Mucosa of rectum (tissue), 2 donors: Measurements from ENCODE around the gene NKD2.

Experiments
- H3K27ac ChIP-seq, 2 donors: one replicate each; pipeline ENCODE4 v1.7.0; 2013; ENCODE audit warnings: inconsistent platforms in 2 of 2, low read depth in 2 of 2, low read length in 2 of 2
- H3K27me3 ChIP-seq, 2 donors: one replicate each; pipeline ENCODE4 v1.7.0; 2013; ENCODE audit warnings: low read length in 2 of 2; ENCODE audit not compliant: control insufficient read depth in 2 of 2, insufficient read depth in 2 of 2
- H3K36me3 ChIP-seq, 2 donors: one replicate each; pipeline ENCODE4 v1.7.0; 2013; ENCODE audit warnings: low read length in 2 of 2; ENCODE audit not compliant: control insufficient read depth in 2 of 2, insufficient read depth in 2 of 2
- H3K4me1 ChIP-seq, 2 donors: one replicate each; pipeline ENCODE4 v1.7.0; 2013; ENCODE audit warnings: low read length in 2 of 2, mild to moderate bottlenecking in 1 of 2; ENCODE audit not compliant: control insufficient read depth in 2 of 2, insufficient read depth in 2 of 2
- H3K4me3 ChIP-seq, 2 donors: one replicate each; pipeline ENCODE4 v1.7.0; 2013; ENCODE audit warnings: low read length in 2 of 2
- H3K9ac ChIP-seq, 2 donors: one replicate each; pipeline ENCODE4 v1.7.0; 2013; ENCODE audit warnings: low read length in 2 of 2, low read depth in 1 of 2, mild to moderate bottlenecking in 1 of 2
- H3K9me3 ChIP-seq, 2 donors: one replicate each; pipeline ENCODE4 v1.7.0; 2013; ENCODE audit warnings: low read length in 2 of 2; ENCODE audit not compliant: control insufficient read depth in 2 of 2
- donor health status: healthy.
- donor health status: Normal muscosa, but diverticular disease.

The NKD2 gene

GRCh38 chr5:1063661-1064382 is 55.2 kb downstream of the NKD2 start:
- Histone ChIP-seq H3K27ac (no peak overlapping the region), H3K4me3 (no peak overlapping the region), H3K4me1 (no peaks in the 10 kb centered on the region), H3K9me3 (no peaks in the 10 kb centered on the region), H3K27me3 (no peaks in the 10 kb centered on the region), H3K9ac (no peak overlapping the region), H3K36me3 (peaks cover 45 to 54% of the 10 kb centered on the region in 2 donors)

GRCh38 chr5:1064383-1065142 is 56.0 kb downstream of the NKD2 start:
- peaks cover 39 to 54% of the 10 kb centered on the region in 2 donors for H3K36me3 ChIP-seq
- H3K27me3 ChIP-seq, result no peaks in the 10 kb centered on the region
- no peak overlapping the region for H3K4me3 ChIP-seq
- H3K27ac ChIP-seq, result no peak overlapping the region
- no peak overlapping the region for H3K9ac ChIP-seq
- no peaks in the 10 kb centered on the region for H3K9me3 ChIP-seq
- no peaks in the 10 kb centered on the region for H3K4me1 ChIP-seq

GRCh38 chr5:1065143-1065750 is 56.6 kb downstream of the NKD2 start:
- H3K9ac ChIP-seq, result no peak overlapping the region
- no peak overlapping the region for H3K27ac ChIP-seq
- H3K4me3 ChIP-seq, result no peak overlapping the region
- no peaks in the 10 kb centered on the region for H3K9me3 ChIP-seq
- peaks cover 39 to 49% of the 10 kb centered on the region in 2 donors for H3K36me3 ChIP-seq
- H3K27me3 ChIP-seq, result no peaks in the 10 kb centered on the region
- no peaks in the 10 kb centered on the region for H3K4me1 ChIP-seq

- H3K27ac ChIP-seq, result no peak overlapping the region
- peaks cover 35 to 45% of the 10 kb centered on the region in 2 donors for H3K36me3 ChIP-seq
- no peaks in the 10 kb centered on the region for H3K9me3 ChIP-seq
- H3K4me1 ChIP-seq, result no peaks in the 10 kb centered on the region
- no peak overlapping the region for H3K9ac ChIP-seq
- no peak overlapping the region for H3K4me3 ChIP-seq
- H3K27me3 ChIP-seq, result no peaks in the 10 kb centered on the region
Observed at GRCh38 chr5:1065891-1066650, 57.5 kb downstream of the NKD2 start.

- H3K9ac ChIP-seq, result no peak overlapping the region
- H3K36me3 ChIP-seq, result peaks cover 35 to 45% of the 10 kb centered on the region in 2 donors
- H3K9me3 ChIP-seq, result no peaks in the 10 kb centered on the region
- no peak overlapping the region for H3K27ac ChIP-seq
- no peaks in the 10 kb centered on the region for H3K27me3 ChIP-seq
- no peaks in the 10 kb centered on the region for H3K4me1 ChIP-seq
- H3K4me3 ChIP-seq, result no peak overlapping the region
Observed at GRCh38 chr5:1066676-1067075, 58.1 kb downstream of the NKD2 start.

GRCh38 chr5:1067141-1068121 is 58.8 kb downstream of the NKD2 start:
- Histone ChIP-seq H3K36me3 (peaks cover 35 to 42% of the 10 kb centered on the region in 2 donors), H3K4me3 (no peak overlapping the region), H3K9ac (no peak overlapping the region), H3K9me3 (no peaks in the 10 kb centered on the region), H3K27me3 (no peaks in the 10 kb centered on the region), H3K4me1 (no peaks in the 10 kb centered on the region), H3K27ac (no peak overlapping the region)

- Histone ChIP-seq H3K9ac (no peak overlapping the region), H3K36me3 (peaks cover 27 to 36% of the 10 kb centered on the region in 2 donors)
Observed at GRCh38 chr5:1068204-1068894, 59.7 kb downstream of the NKD2 start.

GRCh38 chr5:1068895-1069719 is 60.5 kb downstream of the NKD2 start:
- Histone ChIP-seq H3K36me3 (peaks cover 28 to 33% of the 10 kb centered on the region in 2 donors), H3K4me1 (no peaks in the 10 kb centered on the region), H3K9me3 (no peaks in the 10 kb centered on the region), H3K4me3 (no peak overlapping the region), H3K27ac (no peak overlapping the region), H3K27me3 (no peaks in the 10 kb centered on the region), H3K9ac (no peak overlapping the region)

More at GRCh38 chr5:1068204-1068894, 59.7 kb downstream of the NKD2 start:
- Histone ChIP-seq H3K27me3 (no peaks in the 10 kb centered on the region), H3K9me3 (no peaks in the 10 kb centered on the region), H3K4me3 (no peak overlapping the region), H3K4me1 (no peaks in the 10 kb centered on the region), H3K27ac (no peak overlapping the region)
